ENCODE data around the gene SPAG9.

Gene SPAG9

GRCh38 chr17:50981279-50981678 lies 139.4 kb downstream of the SPAG9 start:
- no peak for DNase-seq

- no peak for DNase-seq
Observed at GRCh38 chr17:50979524-50979927, 141.1 kb downstream of the SPAG9 start.

GRCh38 chr17:50977487-50978159 lies 143.0 kb downstream of the SPAG9 start:
- DNase-seq, result no peak

- DNase-seq, result peak in 1 of 5 donors; percentile 21
Observed at GRCh38 chr17:50976951-50977472, 143.7 kb downstream of the SPAG9 start.

- DNase-seq, result no peak
Observed at GRCh38 chr17:50973557-50974494, 146.8 kb downstream of the SPAG9 start.

- DNase-seq, result no peak
Observed at GRCh38 chr17:50972577-50972976, 148.1 kb downstream of the SPAG9 start.

GRCh38 chr17:50967795-50968194 lies 152.9 kb downstream of the SPAG9 start:
- no peak for DNase-seq

GRCh38 chr17:50966163-50966666 lies 154.5 kb downstream of the SPAG9 start:
- no peak for DNase-seq

GRCh38 chr17:50963139-50963538 lies 157.5 kb downstream of the SPAG9 start:
- no peak for DNase-seq

- no peak for DNase-seq
Observed at GRCh38 chr17:50961282-50962220, 159.1 kb downstream of the SPAG9 start.

GRCh38 chr17:50959341-50959740 lies 161.3 kb downstream of the SPAG9 start:
- DNase-seq, result no peak

GRCh38 chr17:50957600-50958575 lies 162.8 kb downstream of the SPAG9 start:
- DNase-seq, result no peak

GRCh38 chr17:50956750-50957523 lies 163.7 kb downstream of the SPAG9 start:
- DNase-seq, result peak; percentile 40 to 65 (median 55)

- DNase-seq, result no peak
Observed at GRCh38 chr17:50956409-50956749, 164.3 kb downstream of the SPAG9 start.

- DNase-seq, result no peak
Observed at GRCh38 chr17:50955667-50956120, 165.0 kb downstream of the SPAG9 start.

GRCh38 chr17:50955160-50955559 lies 165.5 kb downstream of the SPAG9 start:
- DNase-seq, result no peak

GRCh38 chr17:50954641-50955121 lies 166.0 kb downstream of the SPAG9 start:
- no peak for DNase-seq

- DNase-seq, result no peak
Observed at GRCh38 chr17:50953831-50954601, 166.7 kb downstream of the SPAG9 start.

GRCh38 chr17:50953518-50953830 lies 167.2 kb downstream of the SPAG9 start:
- DNase-seq, result no peak
